Neuronal stem cell (in vitro differentiated cells): ENCODE results near the gene SCN11A.

Experiments
- DNase-seq: peaks from one replicate; pipeline ENCODE4 v3.0.0-alpha.2; 2013; ENCODE audit warnings: low spot score
- H2AFZ ChIP-seq: one replicate; pipeline ENCODE4 v1.6.1; 2013; ENCODE audit warnings: mild to moderate bottlenecking, low read length, inconsistent platforms
- H2AK5ac ChIP-seq: 2 replicates; pipeline ENCODE4 v1.6.1; 2013; ENCODE audit warnings: low read depth, mild to moderate bottlenecking, inconsistent platforms, low read length, moderate library complexity, mixed read lengths
- H2BK120ac ChIP-seq: 2 replicates; pipeline ENCODE4 v1.6.1; 2013; ENCODE audit warnings: low read depth, mild to moderate bottlenecking, inconsistent platforms, low read length, moderate library complexity, mixed read lengths
- H2BK12ac ChIP-seq: one replicate; pipeline ENCODE4 v1.6.1; 2013; ENCODE audit warnings: low read length, inconsistent platforms
- H2BK15ac ChIP-seq: 2 replicates; pipeline ENCODE4 v1.6.1; 2013; ENCODE audit warnings: mild to moderate bottlenecking, low read length, inconsistent platforms, mixed read lengths
- H2BK5ac ChIP-seq: one replicate; pipeline ENCODE4 v1.6.1; 2013; ENCODE audit warnings: inconsistent platforms, mild to moderate bottlenecking, low read length, moderate library complexity
- H3K14ac ChIP-seq: one replicate; pipeline ENCODE4 v1.6.1; 2013; ENCODE audit warnings: low read length, inconsistent platforms
- H3K18ac ChIP-seq: 2 replicates; pipeline ENCODE4 v1.6.1; 2013; ENCODE audit warnings: low read length, inconsistent platforms
- H3K23ac ChIP-seq: 2 replicates; pipeline ENCODE4 v1.6.1; 2013; ENCODE audit warnings: low read depth, mild to moderate bottlenecking, mixed read lengths, low read length, inconsistent platforms; ENCODE audit not compliant: poor library complexity
- H3K27ac ChIP-seq: replicated peaks from 3 replicates; pipeline ENCODE4 v1.5.1; 2013; ENCODE audit warnings: low read length, inconsistent platforms
- H3K27me3 ChIP-seq, 3 experiments: 2 replicates each; pipeline ENCODE4 v1.6.1; 2013; ENCODE audit warnings: low read length in 3 of 3, mild to moderate bottlenecking in 2 of 3, inconsistent platforms in 1 of 3, low read depth in 1 of 3, mixed read lengths in 1 of 3, moderate library complexity in 1 of 3; ENCODE audit not compliant: control insufficient read depth in 3 of 3, insufficient read depth in 3 of 3
- H3K36me3 ChIP-seq, 2 donors: replicated peaks in 1 of 2; 2 replicates each; pipeline ENCODE4 v1.6.1; 2013; ENCODE audit warnings: low read length in 2 of 2; ENCODE audit not compliant: control insufficient read depth in 2 of 2, insufficient read depth in 2 of 2
- H3K4ac ChIP-seq: 2 replicates; pipeline ENCODE4 v1.6.1; 2013; ENCODE audit warnings: inconsistent platforms, mild to moderate bottlenecking, low read length, moderate library complexity
- H3K4me1 ChIP-seq, 2 donors: 1 replicate in 1 of 2; 2 replicates in 1 of 2; pipeline ENCODE4 v1.6.1; 2013; ENCODE audit warnings: low read length in 2 of 2, low read depth in 1 of 2; ENCODE audit not compliant: control insufficient read depth in 2 of 2, insufficient read depth in 1 of 2
- H3K4me2 ChIP-seq: one replicate; pipeline ENCODE4 v1.6.1; 2013; ENCODE audit warnings: mild to moderate bottlenecking, low read length, inconsistent platforms; ENCODE audit not compliant: insufficient read depth, poor library complexity, severe bottlenecking
- H3K4me3 ChIP-seq, 2 donors: 2 replicates each; pipeline ENCODE4 v1.5.1; 2013; ENCODE audit warnings: low read length in 2 of 2, mild to moderate bottlenecking in 2 of 2, inconsistent platforms in 1 of 2, moderate library complexity in 1 of 2
- H3K79me1 ChIP-seq: one replicate; pipeline ENCODE4 v1.6.1; 2013; ENCODE audit warnings: low read depth, mild to moderate bottlenecking, inconsistent platforms, low read length, moderate library complexity
- H3K9ac ChIP-seq: one replicate; pipeline ENCODE4 v1.6.1; 2013; ENCODE audit warnings: mild to moderate bottlenecking, low read depth, low read length, inconsistent platforms; ENCODE audit not compliant: poor library complexity
- H3K9me3 ChIP-seq, 2 donors: replicated peaks in 1 of 2; 2 replicates each; pipeline versions ENCODE3 to v1.6.1; 2013; ENCODE audit warnings: low read length in 2 of 2, mild to moderate bottlenecking in 2 of 2, inconsistent platforms in 1 of 2, low read depth in 1 of 2, mixed read lengths in 1 of 2, moderate library complexity in 1 of 2; ENCODE audit not compliant: control insufficient read depth in 2 of 2, insufficient read depth in 1 of 2
- H4K8ac ChIP-seq: one replicate; pipeline ENCODE4 v1.6.1; 2013; ENCODE audit warnings: low read depth, mild to moderate bottlenecking, inconsistent platforms, low read length, moderate library complexity
- H4K91ac ChIP-seq: one replicate; pipeline ENCODE4 v1.6.1; 2013; ENCODE audit warnings: low read length, low read depth, mild to moderate bottlenecking, inconsistent platforms; ENCODE audit not compliant: poor library complexity
- WGBS, 2 donors: extraction: QIAGEN DNeasy Blood & Tissue Kit; methylation state at CpG; one replicate each; pipeline ENCODE4 v1.1.7; 2013; ENCODE audit warnings: missing lambda C conversion rate in 2 of 2, mixed read lengths in 1 of 2; ENCODE audit not compliant: insufficient read length in 2 of 2, insufficient replicate concordance in 1 of 2; ENCODE audit errors: extremely low coverage in 2 of 2; 5-methylcytosine and 5-hydroxymethylcytosine counted together

SCN11A gene

DNA sequence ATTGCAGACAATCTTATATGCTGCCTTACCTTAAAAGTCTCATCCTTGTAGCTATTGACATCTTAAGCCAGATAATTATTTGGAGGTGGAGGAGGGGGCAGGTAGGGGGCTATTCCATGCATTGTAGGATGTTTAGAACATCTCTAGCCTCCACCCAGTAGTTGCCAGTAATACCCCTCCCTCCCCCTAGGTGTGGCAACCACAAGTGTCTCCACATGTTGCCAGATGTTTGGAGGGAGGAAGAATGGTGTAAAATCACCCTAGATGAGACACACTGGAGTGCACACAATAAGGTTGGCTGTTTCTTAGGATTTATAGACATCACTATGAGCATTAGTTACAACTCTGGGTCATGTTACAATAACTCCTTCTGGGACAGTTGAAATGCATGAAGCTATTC lies 28.3 kb upstream of the SCN11A start:
- Histone ChIP-seq H3K23ac (no peak overlapping the region), H3K27me3 (no peaks in the 10 kb centered on the region), H4K91ac (no peak overlapping the region), H3K79me1 (no peaks in the 10 kb centered on the region), H2BK12ac (no peak overlapping the region), H3K4me1 (no peaks in the 10 kb centered on the region), H2BK5ac (no peak overlapping the region), H2AFZ (no peak overlapping the region), H3K9me3 (no peaks in the 10 kb centered on the region), H3K4me2 (no peak overlapping the region), H3K36me3 (peaks cover 22 to 82% of the 10 kb centered on the region in 2 donors), H4K8ac (no peak overlapping the region), H3K9ac (no peak overlapping the region), H3K4ac (no peak overlapping the region), H2BK120ac (no peak overlapping the region), H3K27ac (no peak overlapping the region), H3K18ac (no peak overlapping the region), H2BK15ac (no peak overlapping the region), H3K4me3 (no peak overlapping the region), H3K14ac (no peak overlapping the region), H2AK5ac (no peak overlapping the region)
- no peak for DNase-seq

- no peak overlapping the region for H2AK5ac ChIP-seq
- no peak overlapping the region for H2BK5ac ChIP-seq
- H3K79me1 ChIP-seq, result no peaks in the 10 kb centered on the region
- DNase-seq, result no peak
- H3K27ac ChIP-seq, result no peak overlapping the region
- no peak overlapping the region for H4K8ac ChIP-seq
- no peak overlapping the region for H2AFZ ChIP-seq
- no peaks in the 10 kb centered on the region for H3K9me3 ChIP-seq
- no peak overlapping the region for H3K18ac ChIP-seq
- no peak overlapping the region for H3K4me2 ChIP-seq
- peaks cover 22 to 84% of the 10 kb centered on the region in 2 donors for H3K36me3 ChIP-seq
- no peak overlapping the region for H3K14ac ChIP-seq
- no peak overlapping the region for H3K4ac ChIP-seq
- H3K4me3 ChIP-seq, result no peak overlapping the region
- H3K9ac ChIP-seq, result no peak overlapping the region
- no peak overlapping the region for H3K23ac ChIP-seq
- no peaks in the 10 kb centered on the region for H3K27me3 ChIP-seq
- no peak overlapping the region for H2BK120ac ChIP-seq
- H2BK15ac ChIP-seq, result no peak overlapping the region
- no peaks in the 10 kb centered on the region for H3K4me1 ChIP-seq
- no peak overlapping the region for H4K91ac ChIP-seq
- H2BK12ac ChIP-seq, result no peak overlapping the region
These were observed 27.8 kb upstream of the SCN11A start for GRCh38 chr3:39079530-39079929.

- Histone ChIP-seq H2BK120ac (no peak overlapping the region), H3K79me1 (no peaks in the 10 kb centered on the region), H3K36me3 (peaks cover 20 to 95% of the 10 kb centered on the region in 2 donors), H3K14ac (no peak overlapping the region), H2BK5ac (no peak overlapping the region), H3K27me3 (no peaks in the 10 kb centered on the region), H3K9ac (no peak overlapping the region), H3K4me1 (no peaks in the 10 kb centered on the region), H3K4me3 (no peak overlapping the region), H3K27ac (no peak overlapping the region), H2BK15ac (no peak overlapping the region), H2AK5ac (no peak overlapping the region), H2AFZ (no peak overlapping the region), H3K4ac (no peak overlapping the region), H4K8ac (no peak overlapping the region), H3K4me2 (no peak overlapping the region), H3K18ac (no peak overlapping the region), H3K23ac (no peak overlapping the region), H4K91ac (no peak overlapping the region), H2BK12ac (no peak overlapping the region), H3K9me3 (no peaks in the 10 kb centered on the region)
- DNase-seq, result no peak
- WGBS, 2 donors, result no CpG with 5 or more reads among the region's 10 CpGs
These were observed 24.2 kb upstream of the SCN11A start for GRCh38 chr3:39075910-39076309.

GRCh38 chr3:39068556-39068955 lies 16.8 kb upstream of the SCN11A start:
- H3K9ac ChIP-seq, result no peak overlapping the region
- no peak overlapping the region for H3K4ac ChIP-seq
- no peaks in the 10 kb centered on the region for H3K79me1 ChIP-seq
- no peak overlapping the region for H3K18ac ChIP-seq
- H2BK15ac ChIP-seq, result no peak overlapping the region
- no peaks in the 10 kb centered on the region for H3K27me3 ChIP-seq
- H3K14ac ChIP-seq, result no peak overlapping the region
- no peak overlapping the region for H4K8ac ChIP-seq
- no peak overlapping the region for H3K4me3 ChIP-seq
- no peak overlapping the region for H2BK12ac ChIP-seq
- H3K9me3 ChIP-seq, result no peaks in the 10 kb centered on the region
- no peak overlapping the region for H4K91ac ChIP-seq
- no peak overlapping the region for H2BK5ac ChIP-seq
- H2BK120ac ChIP-seq, result no peak overlapping the region
- H3K4me2 ChIP-seq, result no peak overlapping the region
- H3K23ac ChIP-seq, result no peak overlapping the region
- no peak for DNase-seq
- H3K4me1 ChIP-seq, result no peaks in the 10 kb centered on the region
- no peak overlapping the region for H2AFZ ChIP-seq
- H2AK5ac ChIP-seq, result no peak overlapping the region
- H3K27ac ChIP-seq, result no peak overlapping the region
- no CpG with 5 or more reads among the region's 3 CpGs for WGBS, 2 donors
- H3K36me3 ChIP-seq, result peaks cover 10 to 79% of the 10 kb centered on the region in 2 donors
